H9 (cell line): Measurements from ENCODE around the gene RGS6. TPM values are rescaled to one million over a fixed set of nuclear protein-coding genes. Genes with fewer than 3 reads are reported as not detected.

ENCODE experiments used
- DNase-seq: peaks from one replicate; pipeline ENCODE4 v3.0.0-alpha.2; 2017
- H2AFZ ChIP-seq: one replicate; pipeline ENCODE4 v1.6.1; 2013; ENCODE audit warnings: mild to moderate bottlenecking, low read length, control low read depth, moderate library complexity
- H2AK5ac ChIP-seq: 2 replicates; pipeline ENCODE4 v1.6.1; 2013; ENCODE audit warnings: low read length, control low read depth, mixed read lengths; ENCODE audit not compliant: insufficient read length
- H2BK120ac ChIP-seq: one replicate; pipeline ENCODE4 v1.6.1; 2013; ENCODE audit warnings: low read depth, mild to moderate bottlenecking, low read length, control low read depth, inconsistent platforms; ENCODE audit not compliant: poor library complexity, severe bottlenecking
- H2BK12ac ChIP-seq: 2 replicates; pipeline ENCODE4 v1.6.1; 2013; ENCODE audit warnings: low read length, control low read depth, mixed read lengths, low read depth; ENCODE audit not compliant: insufficient read length
- H2BK15ac ChIP-seq: 2 replicates; pipeline ENCODE4 v1.6.1; 2013; ENCODE audit warnings: low read depth, low read length, control low read depth
- H2BK20ac ChIP-seq: one replicate; pipeline ENCODE4 v1.6.1; 2013; ENCODE audit warnings: low read depth, mild to moderate bottlenecking, low read length, control low read depth, inconsistent platforms; ENCODE audit not compliant: poor library complexity, severe bottlenecking
- H2BK5ac ChIP-seq: 2 replicates; pipeline ENCODE4 v1.6.1; 2013; ENCODE audit warnings: low read length, control low read depth, mixed read lengths; ENCODE audit not compliant: insufficient read length
- H3K14ac ChIP-seq: 2 replicates; pipeline ENCODE4 v1.6.1; 2013; ENCODE audit warnings: low read length, control low read depth; ENCODE audit not compliant: insufficient read depth
- H3K18ac ChIP-seq: 2 replicates; pipeline ENCODE4 v1.6.1; 2013; ENCODE audit warnings: low read depth, mild to moderate bottlenecking, mixed read lengths, low read length, control low read depth; ENCODE audit not compliant: insufficient read length
- H3K23ac ChIP-seq: 2 replicates; pipeline ENCODE4 v1.6.1; 2013; ENCODE audit warnings: low read length, control low read depth, mixed read lengths, low read depth; ENCODE audit not compliant: insufficient read length
- H3K23me2 ChIP-seq: 2 replicates; pipeline ENCODE4 v1.6.1; 2013; ENCODE audit warnings: low read depth, mild to moderate bottlenecking, mixed read lengths, low read length, control low read depth; ENCODE audit not compliant: insufficient read length, poor library complexity, severe bottlenecking
- H3K27ac ChIP-seq: 2 replicates; pipeline ENCODE4 v1.5.1; 2013; ENCODE audit warnings: low read length, control low read depth, mixed read lengths, low read depth; ENCODE audit not compliant: insufficient read length
- H3K27me3 ChIP-seq: 2 replicates; pipeline ENCODE4 v1.6.1; 2013; ENCODE audit warnings: low read length, control low read depth, inconsistent platforms; ENCODE audit not compliant: insufficient read depth
- H3K4ac ChIP-seq: 2 replicates; pipeline ENCODE4 v1.6.1; 2013; ENCODE audit warnings: low read depth, mild to moderate bottlenecking, control low read depth, inconsistent platforms, low read length, moderate library complexity
- H3K4me1 ChIP-seq: 2 replicates; pipeline ENCODE4 v1.6.1; 2013; ENCODE audit warnings: low read length, control low read depth, inconsistent platforms; ENCODE audit not compliant: insufficient read depth
- H3K4me2 ChIP-seq: 2 replicates; pipeline ENCODE4 v1.6.1; 2013; ENCODE audit warnings: low read length, control low read depth, mixed read lengths; ENCODE audit not compliant: insufficient read length, insufficient read depth
- H3K56ac ChIP-seq: 2 replicates; pipeline ENCODE4 v1.6.1; 2013; ENCODE audit warnings: low read depth, mild to moderate bottlenecking, mixed read lengths, low read length, control low read depth; ENCODE audit not compliant: insufficient read length
- H3K79me1 ChIP-seq: 2 replicates; pipeline ENCODE4 v1.6.1; 2013; ENCODE audit warnings: low read depth, mild to moderate bottlenecking, moderate library complexity, low read length, control low read depth, inconsistent platforms; ENCODE audit not compliant: insufficient read depth, poor library complexity, severe bottlenecking
- H3K79me2 ChIP-seq: 2 replicates; pipeline ENCODE4 v1.6.1; 2013; ENCODE audit warnings: low read length, control low read depth, inconsistent platforms; ENCODE audit not compliant: insufficient read depth
- H3K9ac ChIP-seq: 2 replicates; pipeline ENCODE4 v1.6.1; 2013; ENCODE audit warnings: low read length, control low read depth, mixed read lengths; ENCODE audit not compliant: insufficient read length; ENCODE audit errors: extremely low read depth
- H3K9me3 ChIP-seq: one replicate; pipeline ENCODE4 v1.6.1; 2013; ENCODE audit warnings: low read depth, low read length, inconsistent platforms; ENCODE audit not compliant: control insufficient read depth
- H3T11ph ChIP-seq: one replicate; pipeline ENCODE4 v1.6.1; 2013; ENCODE audit warnings: mild to moderate bottlenecking, low read length, control low read depth, inconsistent platforms
- H4K20me1 ChIP-seq: one replicate; pipeline ENCODE4 v1.6.1; 2013; ENCODE audit not compliant: control insufficient read depth, insufficient read length, insufficient read depth
- H4K5ac ChIP-seq: 2 replicates; pipeline ENCODE4 v1.6.1; 2013; ENCODE audit warnings: low read depth, mild to moderate bottlenecking, mixed read lengths, low read length, control low read depth; ENCODE audit not compliant: insufficient read length
- H4K8ac ChIP-seq: replicated peaks from 2 replicates; pipeline ENCODE4 v1.6.1; 2013; ENCODE audit warnings: low read length, control low read depth, mixed read lengths, low read depth; ENCODE audit not compliant: insufficient read length
- H4K91ac ChIP-seq: 2 replicates; pipeline ENCODE4 v1.6.1; 2013; ENCODE audit warnings: low read depth, mild to moderate bottlenecking, moderate library complexity, mixed read lengths, low read length, control low read depth; ENCODE audit not compliant: insufficient read length
- H3K27ac Mint-ChIP-seq, 3 experiments: 2 replicates in 2 of 3; 3 replicates in 1 of 3; pipeline ENCODE4 v1.8.0; 2020 to 2021; ENCODE audit warnings: mixed read lengths in 3 of 3, mild to moderate bottlenecking in 1 of 3, moderate library complexity in 1 of 3
- H3K27me3 Mint-ChIP-seq: 2 replicates; pipeline ENCODE4 v1.8.0; 2021; ENCODE audit warnings: low read depth, mild to moderate bottlenecking, moderate library complexity, mixed read lengths
- H3K36me3 Mint-ChIP-seq, 3 experiments: 2 replicates in 2 of 3; 3 replicates in 1 of 3; pipeline ENCODE4 v1.8.0; 2020 to 2021; ENCODE audit warnings: low read depth in 3 of 3, mixed read lengths in 3 of 3; ENCODE audit not compliant: insufficient read depth in 1 of 3
- H3K4me1 Mint-ChIP-seq, 2 experiments: 2 replicates each; pipeline ENCODE4 v1.8.0; 2020; ENCODE audit warnings: mixed read lengths in 2 of 2
- H3K4me3 Mint-ChIP-seq, 2 experiments: 2 replicates in 1 of 2; 3 replicates in 1 of 2; pipeline ENCODE4 v1.8.0; 2020 to 2021; ENCODE audit warnings: mild to moderate bottlenecking in 2 of 2, mixed read lengths in 2 of 2, moderate library complexity in 1 of 2
- H3K9me3 Mint-ChIP-seq, 2 experiments: 2 replicates in 1 of 2; 3 replicates in 1 of 2; pipeline ENCODE4 v1.8.0; 2020; ENCODE audit warnings: mild to moderate bottlenecking in 2 of 2, mixed read lengths in 2 of 2, moderate library complexity in 1 of 2
- CTCF ChIP-seq: fragments of 200-600 bp; sonication (generic); conservative IDR thresholded peaks from 3 replicates; pipeline ENCODE4 v1.8.0; 2021; ENCODE audit warnings: antibody characterized with exemption, mild to moderate bottlenecking
- WGBS: extraction: QIAGEN DNeasy Blood & Tissue Kit; methylation state at CpG from one replicate; pipeline ENCODE4 v1.1.7; 2013; ENCODE audit warnings: missing lambda C conversion rate, low lambda C conversion rate, mixed read lengths; ENCODE audit not compliant: insufficient read length; ENCODE audit errors: extremely low coverage; 5-methylcytosine and 5-hydroxymethylcytosine counted together
- total RNA-seq: library from RNA; stranded (reverse); gene quantifications from 2 replicates; pipeline ENCODE4 v1.2.1, GENCODE V29; 2021

Gene RGS6
- total RNA-seq, 1 experiment from 2014 or later, result 3.0 TPM

GRCh38 chr14:72454388-72455160 lies 522.3 kb downstream of the RGS6 start:
- no CpG with 5 or more reads among the region's 3 CpGs for whole genome bisulfite sequencing
- Histone ChIP-seq H2BK5ac (no peak overlapping the region), H4K8ac (no peak overlapping the region), H3T11ph (no peak overlapping the region), H4K20me1 (no peaks in the 10 kb centered on the region), H3K27ac (no peak overlapping the region), H3K56ac (no peak overlapping the region), H3K23me2 (no peaks in the 10 kb centered on the region), H2BK15ac (no peak overlapping the region), H3K4ac (no peak overlapping the region), H3K79me2 (no peaks in the 10 kb centered on the region), H3K4me2 (no peak overlapping the region), H3K18ac (no peak overlapping the region), H3K9ac (no peak overlapping the region), H2BK120ac (no peak overlapping the region), H3K9me3 (no peaks in the 10 kb centered on the region), H4K5ac (no peak overlapping the region), H2AFZ (no peak overlapping the region), H2BK12ac (no peak overlapping the region), H4K91ac (no peak overlapping the region), H3K23ac (no peak overlapping the region), H2BK20ac (no peak overlapping the region), H2AK5ac (no peak overlapping the region), H3K4me1 (peaks cover 2% of the 10 kb centered on the region; the same call in 1 of the 2 replicates), H3K14ac (no peak overlapping the region), H3K27me3 (no peaks in the 10 kb centered on the region), H3K79me1 (no peaks in the 10 kb centered on the region)
- H3K9me3 Mint-ChIP-seq, result peaks cover 0 to 1% of the 10 kb centered on the region in 2 experiments; a peak in 2 of 5 replicates
- DNase-seq, result no peak
- no peak for TF ChIP-seq CTCF
- H3K4me1 Mint-ChIP-seq, result peaks cover 8 to 12% of the 10 kb centered on the region in 2 experiments
- no peak overlapping the region for H3K4me3 Mint-ChIP-seq
- no peak overlapping the region for H3K27ac Mint-ChIP-seq
- H3K36me3 Mint-ChIP-seq, result no peaks in the 10 kb centered on the region; a peak in 1 of 7 replicates
- peaks cover 3% of the 10 kb centered on the region; the same call in 1 of the 2 replicates for H3K27me3 Mint-ChIP-seq
